Motor neuron (in vitro differentiated cells): ENCODE data around the gene RPS5. TPM values are rescaled to one million over a fixed set of nuclear protein-coding genes. Genes with fewer than 3 reads are reported as not detected.
"Not testable (repeated sequence)": the region's sequence is repeated elsewhere in the genome, so short reads cannot be mapped to it uniquely, and the experiment has no call there.

Experiments used
- ATAC-seq, 8 experiments: fragments of 200-7000 bp; cut with Tn5 transposase; replicated peaks in 6 of 8; 2 replicates each; pipeline ENCODE4 v1.8.0; 2021; ENCODE audit warnings: mild to moderate bottlenecking in 8 of 8, moderate library complexity in 8 of 8
- H3K27ac ChIP-seq, 2 donors: fragments of 250-450 bp; sonication (Bioruptor Pico); 2 replicates each; pipeline ENCODE4 v1.9.0; 2021; ENCODE audit warnings: antibody characterized with exemption in 2 of 2, mild to moderate bottlenecking in 2 of 2, moderate library complexity in 1 of 2
- H3K4me1 ChIP-seq, 2 donors: fragments of 250-450 bp; sonication (Bioruptor Pico); replicated peaks in 1 of 2; 2 replicates each; pipeline ENCODE4 v1.6.1; 2021; ENCODE audit warnings: antibody characterized with exemption in 2 of 2, mild to moderate bottlenecking in 2 of 2, moderate library complexity in 1 of 2
- H3K4me3 ChIP-seq, 5 donors: fragments of 250-450 bp; sonication (Bioruptor Pico); 2 replicates each; pipeline ENCODE4 v1.9.0; 2021; ENCODE audit warnings: antibody characterized with exemption in 5 of 5, mild to moderate bottlenecking in 5 of 5, moderate library complexity in 4 of 5
- WGBS, 10 experiments: fragments of 450-650 bp; shearing (Covaris generic); methylation state at CpG; one replicate each; pipeline ENCODE4 v1.0.0; 2022; 5-methylcytosine and 5-hydroxymethylcytosine counted together
- in situ Hi-C, 9 experiments: fragments of 400-800 bp; cut with MboI; loops; one replicate each; pipeline ENCODE4 v1.15.0; 2021; ENCODE audit warnings: low sequenced_read_pairs in 9 of 9, low pct_unique_long_range_greater_than_20kb in 2 of 9; ENCODE audit not compliant: unreplicated experiment in 9 of 9
- total RNA-seq, 8 experiments: library from RNA; unstranded; fragments of 300-600 nt; gene quantifications; 2 replicates each; pipeline versions ENCODE4 v1.2.3 to v1.2.4, GENCODE V29; 2022

The RPS5 gene
- total RNA-seq, 8 experiments from 2014 or later: 1,054 to 2,751 (median 1,702) TPM

DNA sequence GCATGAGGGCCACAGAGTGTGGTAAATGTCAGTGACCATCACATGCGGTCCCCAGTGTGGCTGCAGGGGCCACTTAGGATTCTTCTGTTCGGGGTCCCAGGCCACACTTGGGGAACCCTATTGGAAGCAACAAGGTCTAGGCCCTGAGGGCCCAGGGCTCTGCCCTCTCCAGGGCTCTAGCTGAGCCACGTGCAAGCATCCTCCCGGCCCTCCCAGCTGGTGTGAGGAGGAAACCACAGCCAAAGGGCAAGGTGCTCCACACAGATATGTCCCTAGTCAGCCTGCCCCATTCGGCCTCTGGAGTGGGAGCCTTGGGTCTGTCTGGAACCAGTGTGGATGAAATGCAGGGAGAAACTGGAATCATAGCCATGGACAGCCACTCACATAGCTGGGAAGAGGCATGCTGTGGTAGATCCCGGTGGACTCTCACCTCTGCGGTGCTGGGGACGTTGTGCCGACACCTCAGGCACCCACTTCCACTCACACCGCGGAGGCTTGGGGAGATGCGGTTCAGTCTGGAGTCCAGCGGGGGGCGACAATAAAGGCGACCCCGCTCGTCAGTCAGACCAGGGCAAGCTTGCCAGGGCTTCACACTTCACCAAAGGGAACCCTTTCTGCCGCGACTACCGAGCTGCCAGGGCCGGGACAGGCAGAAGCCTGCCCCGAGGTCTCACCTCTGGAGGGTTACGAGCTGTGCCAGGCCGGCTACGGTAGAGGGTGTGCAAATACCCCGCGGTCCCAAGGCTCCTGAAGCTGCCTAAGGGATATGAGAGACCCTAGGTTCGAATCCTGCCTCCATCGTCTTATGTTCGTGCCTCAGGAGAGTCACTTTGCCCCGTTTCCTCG lies 20.3 kb upstream of the RPS5 start:
- WGBS, 10 experiments: 40 to 100% (median 100%) methylated on average over 1 to 5 of the region's 32 CpGs; no CpG with 5 or more reads in 4 of the 10 experiments
- Histone ChIP-seq H3K4me3 (no peak overlapping the region), H3K27ac (no peak overlapping the region), H3K4me1 (peaks cover 0 to 3% of the 10 kb centered on the region in 2 donors)
- in situ Hi-C loops: no loop called here
- no peak for ATAC-seq

DNA sequence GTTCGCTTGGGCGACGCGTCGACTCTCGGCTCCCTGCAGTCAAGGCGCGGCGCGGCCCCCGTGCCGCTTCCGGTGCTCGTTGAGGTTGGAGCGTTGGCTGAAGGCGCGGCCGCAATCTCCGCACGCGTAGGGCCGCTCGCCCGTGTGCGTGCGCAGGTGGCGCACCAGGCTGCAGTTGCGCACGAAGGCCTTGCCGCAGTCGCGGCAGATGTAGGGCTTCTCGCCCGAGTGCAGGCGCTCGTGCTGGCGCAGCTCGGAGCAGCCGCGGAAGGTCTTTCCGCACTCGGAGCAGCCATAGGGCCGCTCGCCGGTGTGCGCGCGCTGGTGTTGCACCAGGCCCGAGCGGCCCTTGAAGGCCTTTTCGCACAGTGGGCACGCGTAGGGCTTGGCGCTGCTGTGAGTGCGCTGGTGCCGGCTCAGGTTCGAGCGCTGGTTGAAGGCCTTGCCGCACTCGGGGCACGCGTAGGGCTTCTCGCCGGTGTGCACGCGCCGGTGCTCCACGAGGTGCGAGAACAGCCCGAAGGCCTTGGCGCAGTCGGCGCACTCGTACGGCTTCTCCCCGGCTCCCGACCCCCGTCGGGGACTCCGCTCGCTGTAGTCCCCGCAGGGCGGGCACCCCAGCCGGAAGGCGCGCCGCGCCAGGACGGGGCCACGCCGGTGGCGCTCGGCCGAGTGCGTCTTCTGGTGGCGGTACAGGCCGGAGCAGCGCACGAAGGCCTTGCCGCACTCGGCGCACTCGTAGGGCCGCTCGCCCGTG lies 19.2 kb upstream of the RPS5 start:
- 23 to 98% (median 97%) methylated on average over 7 to 32 of the region's 106 CpGs; no CpG with 5 or more reads in 5 of the 10 experiments for WGBS, 10 experiments
- ATAC-seq: peak in 2 of 8 experiments; percentile 10 to 14
- in situ Hi-C loops: no loop called here
- H3K4me1 ChIP-seq: peaks cover 0 to 3% of the 10 kb centered on the region in 2 donors
- H3K27ac ChIP-seq: no peak overlapping the region
- H3K4me3 ChIP-seq: no peak overlapping the region

DNA sequence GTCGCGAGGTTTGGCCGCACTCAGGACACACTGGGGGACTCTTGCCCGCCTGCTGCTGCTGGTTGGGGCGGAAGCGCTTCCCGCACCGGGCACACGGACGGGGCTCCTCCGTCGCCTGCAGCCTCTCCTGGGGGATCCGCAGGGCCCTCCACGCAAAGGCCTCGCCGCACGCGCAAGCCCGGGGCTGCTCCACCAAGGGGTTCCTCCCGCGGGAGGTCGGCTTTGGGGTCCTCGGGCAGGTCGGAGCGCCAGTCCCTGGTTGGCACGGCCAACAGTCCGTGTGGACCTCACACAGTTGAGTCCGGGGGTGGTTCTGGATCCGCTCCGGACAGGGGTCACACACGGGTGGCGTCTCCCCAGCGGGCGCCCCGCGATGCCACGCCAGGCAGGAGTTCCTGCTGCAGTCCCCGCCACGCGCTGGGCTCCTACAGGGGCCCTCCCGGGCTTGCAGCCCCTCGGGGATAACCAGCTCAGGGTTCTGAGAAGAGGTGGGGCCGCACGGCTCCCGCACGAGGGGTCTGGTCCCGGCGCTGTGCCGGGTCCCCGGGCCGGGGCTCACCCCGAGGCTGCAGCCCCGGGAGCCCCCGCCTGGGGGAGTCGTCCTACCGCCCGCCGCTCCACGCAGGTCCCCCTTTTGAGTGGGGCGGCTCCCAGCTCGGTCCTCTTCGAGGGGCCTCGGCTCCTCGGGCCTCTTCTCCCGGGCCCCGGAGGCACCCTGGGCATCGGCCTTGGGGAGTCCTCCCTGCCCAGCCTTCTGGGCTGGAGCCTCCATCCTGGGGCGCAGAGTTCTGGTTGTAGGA lies 18.3 kb upstream of the RPS5 start:
- H3K27ac ChIP-seq: no peak overlapping the region
- 90% methylated on average over 16 of the region's 68 CpGs; no CpG with 5 or more reads in 9 of the 10 experiments for WGBS, 10 experiments
- peaks cover 0 to 3% of the 10 kb centered on the region in 2 donors for H3K4me1 ChIP-seq
- H3K4me3 ChIP-seq: no peak overlapping the region
- in situ Hi-C loops: no loop called here
- ATAC-seq: peak in 2 of 8 experiments; percentile 8 to 17

DNA sequence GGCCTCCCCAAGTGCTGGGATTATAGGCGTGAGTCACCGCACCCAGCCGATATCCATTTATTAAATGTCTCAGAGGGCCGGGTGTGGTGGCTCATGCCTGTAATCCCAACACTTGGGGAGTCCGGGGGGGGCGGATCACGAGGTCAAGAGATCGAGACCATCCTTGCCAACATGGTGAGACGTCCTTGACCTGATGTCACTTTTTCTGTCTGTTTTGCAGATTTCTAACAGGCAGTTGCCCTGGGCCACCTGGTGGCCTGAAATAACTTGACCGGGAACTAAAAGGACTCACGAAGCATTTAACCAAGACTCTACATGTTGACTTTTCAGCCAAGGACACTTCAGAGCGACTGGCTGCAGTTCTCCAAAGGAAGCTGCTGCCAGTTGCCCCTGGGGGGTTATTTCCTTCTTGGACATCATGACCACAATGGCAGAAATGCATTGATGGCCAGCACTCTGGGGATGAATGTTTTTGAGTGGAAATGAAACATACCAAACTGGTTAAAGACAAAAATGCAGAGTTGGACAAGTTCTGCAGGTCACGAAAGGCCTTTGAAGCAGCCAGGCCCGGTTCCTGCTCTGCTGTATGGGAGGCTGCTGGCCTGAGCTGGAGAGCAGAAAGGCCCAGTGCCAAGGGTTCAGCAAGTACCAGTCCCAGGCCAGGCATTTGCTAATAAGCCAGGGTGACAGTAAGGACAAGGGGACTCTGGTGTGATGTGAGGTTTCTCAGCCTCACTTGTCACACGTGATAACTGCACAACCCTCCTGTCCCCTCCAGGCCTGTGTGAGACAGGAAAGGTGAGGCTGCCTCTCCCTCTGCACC lies 14.5 kb upstream of the RPS5 start:
- Histone ChIP-seq H3K4me1 (peaks cover 0 to 3% of the 10 kb centered on the region in 2 donors), H3K27ac (no peak overlapping the region), H3K4me3 (no peak overlapping the region)
- no peak for ATAC-seq
- WGBS, 10 experiments: 47 to 80% (median 64%) methylated on average over 1 to 6 of the region's 15 CpGs; no CpG with 5 or more reads in 2 of the 10 experiments
- in situ Hi-C loops: no loop called here

DNA sequence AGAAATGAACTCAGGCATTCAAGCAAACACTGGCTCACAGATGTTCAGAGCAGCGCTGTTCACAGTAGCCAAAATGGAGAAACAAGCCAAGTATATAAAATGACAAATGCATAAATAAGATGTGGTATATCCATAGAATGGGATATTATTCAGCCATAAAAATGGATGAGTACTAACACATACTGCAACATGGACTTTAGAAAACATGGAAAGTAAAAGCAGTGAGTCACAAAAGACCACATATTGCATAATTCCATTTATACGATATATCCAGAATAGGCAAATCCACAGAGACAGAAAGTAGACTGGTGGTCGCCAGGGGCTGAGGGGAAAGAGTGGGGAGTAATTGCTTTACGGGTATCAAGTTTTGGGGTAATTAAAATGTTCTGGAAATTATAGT lies 12.9 kb upstream of the RPS5 start:
- 35 to 100% (median 94%) methylated on average over 2 to 4 of the region's 4 CpGs; no CpG with 5 or more reads in 1 of the 10 experiments for WGBS, 10 experiments
- H3K27ac ChIP-seq: no peak overlapping the region

GRCh38 chr19:58376724-58377123 lies 10.3 kb upstream of the RPS5 start:
- H3K4me1 ChIP-seq, in situ Hi-C loops, H3K27ac ChIP-seq, H3K4me3 ChIP-seq, ATAC-seq: not testable (repeated sequence)
- WGBS, 10 experiments: 17 to 100% (median 61%) methylated on average over 1 to 7 of the region's 7 CpGs; no CpG with 5 or more reads in 2 of the 10 experiments

More for the DNA sequence above, 12.9 kb upstream of the RPS5 start:
- no peak for ATAC-seq
- H3K4me3 ChIP-seq: no peak overlapping the region
- in situ Hi-C loops: no loop called here
- peaks cover 0 to 3% of the 10 kb centered on the region in 2 donors for H3K4me1 ChIP-seq

DNA sequence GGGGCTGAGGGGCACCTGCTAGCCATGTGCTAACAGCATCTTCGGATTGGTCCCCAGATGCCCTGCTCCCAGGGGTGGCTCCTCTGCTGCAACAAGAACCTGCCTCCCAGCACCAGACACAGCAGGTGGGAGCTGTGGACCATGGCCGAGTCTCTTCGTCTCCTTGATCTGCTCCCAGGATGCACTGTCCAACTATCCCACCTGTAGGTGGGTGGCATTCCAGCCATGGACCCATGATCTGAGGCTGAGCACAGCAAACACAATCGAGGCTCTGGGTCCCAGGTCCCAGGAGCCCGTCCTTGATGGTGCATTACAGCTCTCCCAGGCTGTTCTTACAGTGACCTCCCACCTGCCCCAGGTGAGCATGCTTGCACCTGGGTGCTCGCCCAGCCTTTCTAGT lies 7.8 kb upstream of the RPS5 start:
- Histone ChIP-seq H3K4me1 (peaks cover 8 to 10% of the 10 kb centered on the region in 2 donors), H3K4me3 (no peak overlapping the region), H3K27ac (peak overlapping the region in 1 of 2 donors; percentile 98)
- ATAC-seq: no peak
- 80 to 100% (median 91%) methylated on average over 1 to 4 of the region's 6 CpGs; no CpG with 5 or more reads in 5 of the 10 experiments for WGBS, 10 experiments
- in situ Hi-C loops: no loop called here

DNA sequence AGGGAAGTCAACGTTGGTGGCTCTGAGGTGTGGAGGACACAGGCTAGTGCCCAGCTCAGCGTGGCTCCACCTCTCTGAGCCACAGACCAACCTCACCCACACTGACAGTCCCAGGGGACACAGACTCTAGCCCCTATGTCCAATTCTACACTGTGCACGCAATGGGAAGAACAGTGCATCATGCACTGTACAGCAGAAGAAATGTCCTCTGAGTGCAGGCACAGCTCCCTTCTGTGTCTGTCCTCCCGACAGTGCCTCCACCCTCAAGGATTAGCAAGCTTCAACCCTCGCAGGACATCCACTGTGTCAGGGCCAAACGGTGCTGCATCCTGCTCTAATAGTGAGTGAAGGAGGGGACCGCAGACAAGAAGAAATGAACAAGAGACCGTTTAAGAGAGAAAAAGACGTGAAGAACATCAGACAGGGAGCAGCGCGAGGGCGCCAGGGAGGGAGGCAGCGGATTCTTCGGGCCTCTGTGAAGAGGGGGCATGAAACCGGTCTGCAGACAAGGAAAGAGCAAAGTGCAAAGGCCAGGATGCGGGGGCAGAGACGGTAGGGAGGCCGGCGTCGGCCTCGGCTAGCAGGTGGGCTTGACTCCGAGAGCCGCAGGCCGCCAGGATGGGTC lies 6.9 kb upstream of the RPS5 start:
- 0 to 31% (median 2%) methylated on average over 1 to 17 of the region's 24 CpGs; no CpG with 5 or more reads in 2 of the 10 experiments for WGBS, 10 experiments
- peaks cover 8 to 12% of the 10 kb centered on the region in 2 donors for H3K4me1 ChIP-seq
- peak overlapping the region; percentile 77 to 98 (median 83) for H3K4me3 ChIP-seq
- in situ Hi-C loops: no loop called here
- ATAC-seq: peak in 7 of 8 experiments; percentile 0 to 5 (median 0)
- peak overlapping the region; percentile 95 to 98 for H3K27ac ChIP-seq

DNA sequence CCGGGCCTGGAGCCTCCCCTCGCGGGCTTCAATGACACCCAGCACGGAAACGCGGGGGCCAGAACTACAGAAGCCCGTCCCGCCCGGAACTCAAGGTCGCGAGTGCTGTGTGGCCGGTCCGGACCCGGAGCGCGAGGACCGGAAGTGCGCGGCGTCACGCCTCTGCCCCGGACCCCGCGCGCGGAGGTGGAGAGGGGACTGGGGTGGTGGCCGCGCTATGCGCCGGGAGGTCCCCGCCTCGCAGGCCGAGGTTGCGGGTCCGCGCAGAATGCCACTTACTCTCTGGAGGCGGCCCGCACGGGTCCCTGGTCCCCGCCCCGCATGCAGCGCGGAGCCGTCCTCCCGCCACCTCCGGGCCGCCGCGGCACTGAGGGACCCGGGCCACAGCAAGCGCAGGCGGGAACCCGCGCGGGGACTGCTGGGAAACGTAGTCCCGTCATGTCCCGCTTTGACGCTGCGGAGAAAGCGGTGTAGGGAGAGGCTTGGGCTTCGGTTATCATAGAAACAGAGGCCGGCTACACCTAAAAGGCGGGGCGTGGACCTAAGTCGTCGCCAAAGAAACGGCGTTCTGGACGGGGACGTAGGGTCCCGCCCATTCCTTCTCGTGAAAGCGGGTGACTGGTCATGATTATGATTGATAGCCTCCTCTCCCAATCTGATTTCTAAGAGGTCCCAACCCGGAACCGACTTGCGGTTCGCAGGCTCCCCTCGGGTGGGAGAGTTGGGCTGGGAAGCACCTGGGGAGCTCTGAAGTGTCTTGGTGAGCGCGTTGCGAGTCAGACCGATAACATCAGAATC lies 6.2 kb upstream of the RPS5 start, which contains the start of gene ZNF837:
Gene ZNF837, minus strand, starts transcription at position 369 of the 798 bp plus-strand sequence. CDS start 11,698 bp downstream, outside the sequence.
- Histone ChIP-seq H3K4me1 (peaks cover 15 to 19% of the 10 kb centered on the region in 2 donors), H3K27ac (peak within 1 kb of the TSS; percentile 95 to 98), H3K4me3 (peak within 1 kb of the TSS; percentile 77 to 98 (median 83))
- in situ Hi-C loops: no loop called here
- peak; percentile 86 to 92 (median 90) for ATAC-seq
- WGBS, 10 experiments: 0 to 4% (median 0%) methylated on average over 2 to 14 of the region's 83 CpGs; no CpG with 5 or more reads in 3 of the 10 experiments

GRCh38 chr19:58381460-58382212 lies 5.4 kb upstream of the RPS5 start:
- H3K4me3 ChIP-seq: peak overlapping the region; percentile 77 to 98 (median 83)
- in situ Hi-C loops: no loop called here
- ATAC-seq: no peak
- peaks cover 17 to 22% of the 10 kb centered on the region in 2 donors for H3K4me1 ChIP-seq
- 59 to 75% (median 60%) methylated on average over 2 to 10 of the region's 26 CpGs; no CpG with 5 or more reads in 7 of the 10 experiments for WGBS, 10 experiments
- peak overlapping the region in 1 of 2 donors; percentile 98 for H3K27ac ChIP-seq
